ENCODE measurements around the gene ATP2B3.

- no peak for TF ChIP-seq CTCF (IDR thresholded peaks at IDR 0.05)
- TF ChIP-seq POLR2A (IDR thresholded peaks at IDR 0.05) = no peak
These were observed 24.9 kb upstream of the ATP2B3 start for GRCh38 chrX:153492543-153492942.
